GM18861 (cell line): ENCODE measurements around the gene ANKRD17.
"Not testable (repeated sequence)": the region's sequence is repeated elsewhere in the genome, so short reads cannot be mapped to it uniquely, and the experiment has no call there.

ENCODE experiments used
- ATAC-seq: cut with Tn5 transposase; IDR thresholded peaks from one replicate; pipeline ENCODE4 v1.9.1; 2021; ENCODE audit not compliant: unreplicated experiment

ANKRD17 gene

DNA sequence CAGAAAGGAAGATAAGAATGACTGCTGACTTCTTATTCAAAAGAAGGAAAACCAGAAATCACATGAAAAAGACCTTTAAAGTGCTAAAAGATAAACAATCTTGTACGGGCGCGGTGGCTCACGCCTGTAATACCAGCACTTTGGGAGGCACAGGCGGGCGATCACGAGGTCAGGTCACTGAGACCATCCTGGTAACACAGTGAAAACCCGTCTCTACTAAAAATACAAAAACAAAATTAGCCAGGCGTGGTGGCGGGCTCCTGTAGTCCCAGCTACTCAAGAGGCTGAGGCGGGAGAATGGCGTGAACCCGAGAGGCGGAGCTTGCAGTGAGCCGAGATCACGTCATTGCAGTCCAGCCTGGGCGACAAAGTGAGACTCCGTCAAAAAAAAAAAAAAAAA lies 54.6 kb downstream of the ANKRD17 start:
- not testable (repeated sequence) for ATAC-seq

DNA sequence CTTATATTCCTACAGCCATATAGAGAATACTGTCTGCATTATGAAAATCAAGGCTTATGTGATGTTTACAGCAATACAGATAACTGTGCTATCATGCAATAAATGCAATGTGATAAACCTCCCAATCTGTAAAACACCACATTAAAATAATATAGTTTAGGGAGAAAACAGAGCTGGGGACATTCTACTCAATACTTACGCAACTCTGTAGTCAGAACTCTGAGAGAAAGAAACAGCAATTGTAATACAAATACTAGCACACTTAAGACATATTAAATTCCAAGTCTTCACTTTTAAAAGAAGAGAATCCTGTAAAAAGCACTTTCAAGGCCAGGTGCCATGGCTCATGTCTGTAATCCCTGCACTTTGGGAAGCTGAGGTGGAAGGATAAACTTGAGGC lies 61.4 kb downstream of the ANKRD17 start:
- no peak for ATAC-seq

DNA sequence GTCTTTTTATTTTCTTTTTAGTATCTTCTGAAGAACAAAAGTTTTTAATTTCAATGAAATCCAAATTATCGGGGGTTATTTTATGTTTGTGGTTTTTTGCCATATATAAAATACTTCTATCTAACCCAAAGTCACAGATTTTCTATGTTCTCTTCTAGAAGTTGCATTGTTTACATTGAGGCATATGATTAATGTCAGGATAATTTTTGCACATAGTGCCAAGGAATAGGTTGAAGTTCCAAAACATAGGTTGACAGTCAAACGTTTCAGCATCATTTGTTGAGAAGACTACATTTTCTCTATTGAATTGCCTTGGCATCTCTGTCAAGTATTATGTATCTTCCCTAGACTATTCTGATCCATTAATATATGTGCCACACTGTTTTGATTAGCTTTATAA lies 64.5 kb downstream of the ANKRD17 start:
- no peak for ATAC-seq

DNA sequence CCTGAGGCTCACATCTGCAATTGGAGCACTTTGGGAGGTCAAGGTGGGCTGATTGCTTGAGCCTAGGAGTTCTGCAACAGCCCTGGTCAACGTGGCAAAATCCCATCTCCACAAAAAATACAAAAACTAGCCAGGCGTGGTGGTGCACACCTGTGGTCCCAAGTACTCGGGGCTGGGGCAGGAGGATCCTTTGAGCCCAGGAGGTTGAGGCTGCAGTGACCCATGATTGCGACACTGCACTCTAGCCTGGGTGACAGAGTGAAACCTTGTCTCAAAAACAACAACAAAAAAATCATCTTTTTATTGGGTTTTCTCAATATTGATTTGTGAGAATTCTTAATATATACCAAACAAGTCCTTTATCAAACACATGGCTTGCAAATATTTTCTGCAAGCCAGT lies 64.9 kb downstream of the ANKRD17 start:
- no peak for ATAC-seq

DNA sequence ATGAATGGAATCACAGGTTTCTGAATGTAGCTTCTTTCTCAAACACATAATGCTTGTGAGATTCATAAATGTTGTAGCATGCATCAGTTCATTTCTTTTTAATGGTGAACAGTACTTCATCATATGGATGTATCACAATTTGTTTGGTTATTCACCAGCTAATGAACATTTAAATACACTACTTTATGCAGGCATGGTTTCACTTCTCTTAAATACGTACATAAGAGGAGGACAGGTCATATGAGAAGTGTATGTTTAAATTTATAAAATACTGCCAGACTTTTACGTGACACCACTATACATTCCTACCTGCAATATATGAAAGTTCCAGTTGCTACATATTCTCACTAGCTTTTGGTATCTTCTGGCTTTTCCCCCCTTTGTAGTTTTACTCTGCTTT lies 65.4 kb downstream of the ANKRD17 start:
- peak; percentile 79 for ATAC-seq

DNA sequence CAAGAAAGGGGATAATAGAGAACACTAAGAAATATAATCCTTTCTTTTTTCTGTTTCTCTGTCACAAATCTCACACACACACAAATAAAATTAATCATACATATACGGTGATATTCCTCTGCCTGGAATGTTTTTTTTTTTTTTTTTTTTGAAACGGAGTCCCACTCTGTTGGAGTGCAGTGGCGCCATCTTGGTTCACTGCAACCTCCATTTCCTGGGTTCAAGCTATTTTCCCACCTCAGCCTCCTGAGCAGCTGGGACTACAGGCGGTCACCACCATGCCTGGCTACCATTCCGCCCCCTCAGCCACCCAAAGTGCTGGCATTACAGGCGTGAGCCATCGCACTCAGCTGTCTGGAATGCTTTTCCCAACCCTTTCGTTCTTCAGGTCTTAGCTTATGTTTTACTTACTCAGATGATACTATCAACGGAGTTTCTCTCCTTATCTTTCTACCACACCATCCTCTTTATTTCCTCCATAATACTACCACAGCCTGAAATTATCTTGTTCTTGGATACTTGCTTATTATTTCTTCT lies 69.3 kb downstream of the ANKRD17 start:
- no peak for ATAC-seq

DNA sequence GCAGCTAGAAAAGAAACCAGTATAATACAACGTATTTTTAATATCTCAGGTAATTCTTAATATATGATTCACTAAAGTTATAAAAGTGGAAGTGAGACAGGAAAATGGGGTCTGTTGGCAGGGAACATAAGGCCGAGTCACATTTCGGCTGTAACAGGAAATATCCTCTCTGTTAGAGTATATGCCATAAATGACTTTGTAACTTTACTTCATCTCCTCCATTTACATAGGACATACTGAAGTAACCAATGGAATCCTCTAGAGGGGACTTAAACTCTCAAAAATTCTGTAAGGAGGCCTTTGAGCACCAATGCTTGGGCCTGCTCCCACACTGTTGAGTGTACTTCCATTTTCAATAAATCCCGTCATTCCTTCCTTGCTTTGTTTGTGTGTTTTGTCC lies 71.3 kb downstream of the ANKRD17 start:
- peak; percentile 63 for ATAC-seq

DNA sequence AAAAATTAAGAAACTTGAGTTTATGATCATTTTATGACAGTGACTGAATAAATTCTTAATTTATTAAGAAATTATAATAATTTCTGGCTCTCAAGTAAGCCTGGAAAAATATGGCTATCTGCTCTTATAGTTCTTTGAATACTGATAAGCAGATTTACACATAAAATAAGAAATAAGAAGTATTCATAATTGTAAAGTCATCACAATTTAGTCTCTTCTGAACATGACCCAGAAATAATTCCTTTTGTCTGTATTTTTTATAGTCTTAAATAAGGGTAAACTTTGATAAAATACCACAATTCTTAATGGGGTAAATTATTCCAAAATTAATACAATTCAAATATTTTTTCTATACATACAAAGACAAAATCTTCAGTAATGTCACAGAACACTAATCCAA lies 72.7 kb downstream of the ANKRD17 start:
- ATAC-seq, result no peak

DNA sequence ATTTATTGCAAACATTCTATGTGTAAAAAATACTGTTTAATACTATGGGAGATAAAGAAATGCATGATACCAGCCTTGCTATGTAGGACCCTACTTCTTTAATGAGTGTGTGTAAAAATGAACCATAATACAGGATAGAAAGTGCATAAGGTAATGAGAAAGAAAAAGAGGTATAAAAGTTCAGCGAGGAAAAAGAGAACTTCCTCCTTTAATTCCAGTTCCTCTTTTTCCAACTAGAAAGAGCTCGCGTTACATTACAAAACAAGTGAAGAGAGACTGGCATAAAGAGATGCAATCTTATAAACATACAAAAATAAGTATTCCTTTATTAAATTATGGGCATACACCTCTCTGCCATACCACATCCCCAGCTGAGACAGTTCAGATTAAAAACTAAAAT lies 77.4 kb downstream of the ANKRD17 start:
- ATAC-seq, result no peak

DNA sequence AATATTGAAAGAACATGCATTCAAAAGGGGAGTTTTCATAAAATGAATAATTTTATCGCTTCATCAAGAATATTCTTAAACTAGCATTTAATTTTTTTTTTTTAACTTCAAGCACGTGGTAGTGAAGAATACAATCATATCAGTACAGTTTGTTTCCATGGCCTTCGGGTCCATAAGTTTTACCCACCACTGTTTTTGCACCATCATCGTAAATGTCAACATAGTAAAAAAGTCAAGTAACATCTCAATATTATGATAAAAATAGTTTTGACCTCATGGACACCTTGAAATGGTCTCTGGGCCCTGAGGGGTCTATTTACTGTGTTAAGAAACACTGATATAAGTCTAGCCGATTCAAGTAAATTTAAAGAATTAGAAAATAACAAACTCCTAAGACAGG lies 80.2 kb downstream of the ANKRD17 start:
- ATAC-seq, result no peak

DNA sequence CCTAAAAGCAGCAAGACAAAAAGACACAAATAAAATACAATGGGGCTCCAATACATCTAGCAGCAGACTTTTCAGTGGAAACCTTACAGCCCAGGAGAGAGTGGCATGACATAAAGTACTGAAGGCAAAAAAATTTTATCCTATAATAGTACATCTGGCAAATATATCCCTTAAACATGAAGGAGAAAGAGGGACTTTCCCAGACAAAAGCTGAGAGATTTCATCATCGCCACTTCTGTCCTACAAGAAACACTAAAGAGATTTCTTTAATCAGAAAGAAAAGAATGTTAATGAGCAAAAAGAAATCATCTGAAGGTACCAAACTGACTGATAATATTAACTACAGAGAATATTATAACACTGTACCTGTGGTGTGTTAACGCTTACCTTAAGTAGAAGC lies 86.4 kb downstream of the ANKRD17 start:
- ATAC-seq, result no peak

DNA sequence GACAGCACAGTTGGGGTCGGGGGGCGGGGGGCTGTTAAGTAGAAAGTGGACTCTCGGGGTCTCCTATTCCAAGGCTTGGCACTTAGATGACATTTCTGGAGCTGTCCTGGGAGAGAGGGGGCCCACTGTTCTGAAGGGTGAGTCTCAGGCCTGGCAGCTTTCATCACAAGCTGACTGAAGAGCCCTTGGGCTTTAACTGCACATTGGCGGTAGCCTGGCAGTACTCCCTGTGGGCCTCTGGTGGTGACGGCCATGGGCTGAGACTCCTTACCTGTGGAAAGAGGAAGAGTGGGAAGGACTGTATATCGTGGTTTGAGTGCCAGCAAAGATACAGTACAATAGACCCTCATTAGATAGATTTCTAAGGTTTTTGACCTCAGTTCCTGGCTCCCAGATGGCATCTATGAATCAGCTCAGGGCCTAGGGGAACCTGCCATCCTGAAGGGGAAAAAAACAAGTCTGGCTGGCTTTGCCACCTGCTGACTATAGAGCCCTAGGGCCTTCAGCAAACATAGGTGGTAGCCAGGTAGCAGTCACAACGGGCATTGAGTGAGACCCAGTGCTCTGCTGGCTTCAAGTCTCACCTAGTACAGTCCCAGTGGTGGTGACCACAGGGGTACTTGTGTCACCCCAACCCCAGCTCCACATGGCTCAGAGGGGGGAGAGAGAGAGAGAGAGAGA lies 87.9 kb downstream of the ANKRD17 start:
- ATAC-seq, result no peak

DNA sequence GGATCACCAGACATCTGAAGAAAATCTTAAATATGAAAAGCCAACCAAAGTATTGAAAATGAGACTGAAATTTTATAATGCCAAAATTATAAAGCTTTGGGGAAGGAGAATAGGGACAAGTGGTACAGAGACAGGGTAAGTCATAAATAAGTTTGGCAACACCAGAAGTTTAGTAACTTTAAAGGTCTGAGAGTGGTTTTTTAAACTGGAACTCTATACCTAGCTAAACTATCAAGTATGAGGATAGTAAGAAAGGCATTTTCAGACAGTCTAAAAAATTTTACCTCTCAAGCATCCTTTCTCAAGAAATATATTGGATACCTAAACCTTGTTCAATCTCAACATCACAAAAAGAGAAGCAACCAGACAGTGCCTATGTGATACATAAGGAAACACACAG lies 92.4 kb downstream of the ANKRD17 start:
- ATAC-seq, result no peak

DNA sequence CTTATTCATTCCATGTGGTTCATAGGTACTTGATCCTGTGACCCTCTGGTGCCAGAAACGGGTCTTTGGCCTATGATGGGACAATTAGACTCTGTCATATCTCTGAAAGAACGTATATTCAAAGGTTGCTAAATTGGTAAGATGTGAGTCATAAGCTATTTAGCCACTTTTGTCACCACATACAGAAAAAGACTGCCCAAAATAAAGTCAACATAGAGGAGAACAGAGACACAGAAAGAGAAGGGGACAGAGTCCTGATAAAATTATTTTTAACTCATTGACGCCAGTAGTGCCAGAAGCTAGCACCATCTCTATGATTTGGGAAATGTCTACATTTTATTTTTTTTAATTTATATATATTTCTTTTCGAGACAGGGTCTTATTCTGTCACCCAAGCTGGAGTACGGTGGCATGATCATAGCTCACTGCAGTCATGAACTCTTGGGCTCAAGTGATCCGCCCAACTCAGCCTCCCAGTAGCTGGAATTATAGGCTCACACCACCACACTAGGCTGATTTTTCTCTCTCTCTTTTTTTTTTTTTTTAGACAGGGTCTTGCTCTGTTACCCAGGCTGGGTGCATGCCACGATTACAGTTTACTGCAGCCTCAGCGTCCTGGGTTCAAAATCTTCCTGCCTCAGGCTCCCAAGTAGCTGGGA lies 96.9 kb downstream of the ANKRD17 start:
- ATAC-seq, result no peak

DNA sequence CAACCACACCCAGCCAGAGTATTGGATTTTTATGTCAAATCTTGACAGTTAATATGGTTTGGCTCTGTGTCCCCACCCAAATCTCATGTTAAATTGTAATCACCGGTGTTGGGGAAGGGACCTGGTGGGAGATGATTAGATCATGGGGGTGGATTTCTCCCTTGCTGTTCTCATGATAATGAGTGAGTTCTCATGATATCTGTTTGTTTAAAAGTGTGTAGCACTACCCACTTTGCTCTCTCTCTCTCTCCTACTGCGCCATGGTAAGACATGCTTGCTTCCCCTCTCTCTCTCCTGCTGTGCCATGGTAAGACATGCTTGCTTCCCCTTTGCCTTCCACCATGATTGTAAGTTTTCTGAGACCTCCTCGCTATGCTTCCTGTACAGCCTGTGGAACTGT lies 102.2 kb downstream of the ANKRD17 start:
- no peak for ATAC-seq

DNA sequence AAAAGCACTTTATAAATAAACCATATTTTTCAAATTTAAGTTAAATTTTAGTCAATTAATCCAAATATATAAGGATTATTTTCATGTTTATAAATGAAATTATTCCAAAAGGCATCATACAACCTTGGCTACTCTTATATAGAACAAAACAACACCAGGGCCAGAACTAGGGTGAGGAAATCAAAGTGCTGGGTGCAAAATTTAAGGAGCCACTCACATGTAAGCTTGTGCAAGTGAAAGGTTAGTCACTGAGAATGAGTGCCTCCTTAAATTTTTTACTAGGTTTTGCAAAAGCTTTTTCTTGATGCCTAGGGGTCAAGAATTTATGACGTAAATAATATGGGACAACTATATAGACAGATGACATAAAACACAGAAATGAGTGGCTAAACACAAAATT lies 105.7 kb downstream of the ANKRD17 start:
- ATAC-seq, result no peak

DNA sequence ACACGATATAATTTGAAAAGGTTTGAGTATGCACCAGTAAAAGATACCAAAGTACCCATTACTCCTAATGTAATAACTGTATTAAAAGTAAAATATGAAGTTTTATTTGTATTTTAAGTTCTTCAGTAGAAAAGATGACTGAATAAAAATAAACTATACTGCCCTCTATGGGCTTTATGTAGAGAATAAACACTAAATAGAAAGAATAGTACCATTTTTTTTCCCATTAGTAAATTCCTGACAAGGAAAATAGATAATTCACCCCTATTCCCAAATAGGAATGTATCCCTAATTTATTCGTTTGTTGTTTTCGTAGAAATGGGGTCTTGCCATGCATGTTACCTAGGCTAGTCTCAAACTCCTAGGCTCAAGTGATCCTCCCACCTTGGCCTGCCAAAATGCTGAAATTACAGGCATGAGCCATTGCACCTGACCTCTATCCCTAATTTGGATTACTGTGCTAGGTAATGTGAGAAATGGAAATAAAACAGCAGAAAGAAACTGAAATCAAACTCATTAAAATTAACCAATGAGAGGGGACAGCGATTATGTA lies 115.5 kb downstream of the ANKRD17 start:
- ATAC-seq, result no peak

DNA sequence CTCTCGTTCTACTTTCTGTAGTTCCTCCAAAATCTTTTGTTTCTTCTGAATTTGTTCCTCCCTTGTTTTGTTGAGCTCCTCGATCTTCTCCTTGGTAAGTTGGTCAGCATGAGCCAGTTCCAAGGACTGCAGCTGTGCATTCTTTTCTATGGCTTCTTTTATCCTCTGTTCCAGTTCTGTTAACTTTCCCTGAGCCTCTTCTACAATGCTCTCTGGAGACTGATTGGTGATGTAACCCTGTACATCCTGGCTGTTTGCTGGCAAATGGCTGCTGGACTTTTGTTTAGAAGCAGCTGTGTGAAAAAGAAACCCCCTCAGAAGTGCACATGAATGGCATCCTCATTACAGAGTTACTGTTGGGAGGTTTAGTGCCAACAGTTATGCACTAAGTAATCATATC lies 118.6 kb downstream of the ANKRD17 start:
- no peak for ATAC-seq

DNA sequence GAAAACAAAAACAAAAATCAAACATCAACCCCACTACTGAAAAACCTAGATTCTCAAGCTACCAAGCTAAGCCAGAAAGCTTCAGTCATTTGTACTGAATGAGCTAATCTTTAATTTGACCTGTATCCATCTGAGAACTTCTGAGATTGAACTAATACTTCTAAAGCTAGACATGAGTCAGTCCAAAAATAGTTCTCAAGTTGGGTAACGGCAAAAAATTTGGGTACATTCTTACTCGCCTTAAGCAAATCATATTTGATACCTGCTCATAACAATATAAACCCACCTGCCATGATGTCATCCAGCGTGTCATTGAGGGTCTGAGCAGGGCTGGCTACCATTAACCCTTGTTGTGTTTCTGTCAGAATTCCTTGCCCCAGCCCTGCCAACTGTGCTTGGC lies 119.4 kb downstream of the ANKRD17 start:
- ATAC-seq, result no peak

DNA sequence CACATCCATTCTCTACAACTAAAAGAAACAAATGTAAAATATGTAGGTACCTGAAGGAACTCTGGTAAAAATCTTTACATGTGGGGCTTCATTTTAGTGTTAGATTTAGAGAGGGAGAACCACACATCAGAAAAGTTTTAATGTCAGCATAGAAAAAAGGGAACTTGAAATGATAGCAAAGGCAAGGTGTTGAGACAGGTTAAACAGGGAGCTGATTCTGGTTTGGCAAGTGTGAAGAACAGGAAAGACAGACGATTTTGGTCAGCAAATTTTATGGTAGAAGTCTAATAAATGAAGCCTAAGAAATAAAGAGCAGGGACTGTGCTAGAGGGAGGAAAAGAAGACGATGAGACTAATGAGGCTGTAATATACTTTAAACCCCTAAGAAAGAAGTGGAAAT lies 121.5 kb downstream of the ANKRD17 start:
- ATAC-seq, result no peak

DNA sequence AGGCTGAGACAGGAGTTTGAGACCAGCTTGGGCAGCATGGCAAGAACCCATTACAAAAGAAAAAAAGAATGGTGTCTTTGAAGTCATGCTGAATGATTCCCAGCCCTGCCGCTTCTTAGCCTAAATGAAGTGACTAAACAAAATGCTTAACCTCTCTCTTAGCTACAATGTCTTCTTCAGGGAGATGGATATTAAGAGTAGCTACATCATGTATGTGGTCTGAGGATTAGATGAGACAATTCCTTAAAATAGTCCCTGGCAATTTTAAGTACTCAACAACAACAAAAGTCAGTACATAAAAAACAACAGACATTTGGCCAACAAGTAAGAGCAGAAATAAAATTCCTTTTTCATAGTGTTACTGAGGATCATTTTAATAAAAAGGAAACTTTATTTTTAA lies 124.8 kb downstream of the ANKRD17 start:
- no peak for ATAC-seq

DNA sequence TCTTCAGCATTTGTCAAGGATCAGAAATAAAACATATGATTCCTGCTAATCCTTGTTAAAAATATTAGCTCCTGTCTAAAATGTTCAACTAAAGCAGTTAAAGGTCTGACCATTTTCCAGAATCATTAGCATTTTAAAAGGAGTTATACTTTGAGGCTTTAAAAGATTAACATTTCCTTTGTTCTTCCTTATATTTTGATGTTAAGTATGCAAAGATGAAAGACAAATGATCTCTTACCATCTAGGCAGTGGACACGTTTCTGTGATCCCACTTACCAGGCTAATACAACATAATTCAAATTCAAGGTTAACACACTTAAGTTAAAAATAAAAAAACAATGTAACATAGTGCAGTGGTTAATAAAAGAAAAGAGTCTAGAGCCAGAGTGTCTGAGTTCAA lies 127.3 kb downstream of the ANKRD17 start:
- ATAC-seq, result no peak
